ENCODE data around the gene SIPA1. TPM values are rescaled to one million over a fixed set of nuclear protein-coding genes. Genes with fewer than 3 reads are reported as not detected.

Gene SIPA1
- total RNA-seq, 4 donors from 2014 or later, result 40.7 to 56.3 (median 45.8) TPM

DNA sequence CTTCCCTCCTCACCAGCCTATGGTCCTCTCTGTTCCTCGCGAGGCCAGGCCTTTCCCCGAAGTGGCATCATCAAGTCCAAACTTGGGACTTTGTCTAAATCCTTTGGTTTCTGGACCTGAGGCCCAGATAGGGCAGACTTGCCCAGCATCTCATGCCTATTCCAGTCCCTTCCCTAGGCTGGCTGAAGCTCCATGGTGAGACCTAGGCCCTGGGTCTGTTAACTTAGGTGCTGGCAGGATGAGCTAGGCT lies 13.4 kb downstream of the SIPA1 start:
- WGBS, result 94% methylated on average over 3 of the region's 3 CpGs
- H3K27me3 ChIP-seq, result no peaks in the 10 kb centered on the region
- no peak overlapping the region for H3K4me3 ChIP-seq
- peak overlapping the region; percentile 91 to 97 (median 94) for H3K27ac ChIP-seq (replicated peaks in 1 of 4)
- peaks cover 23 to 78% (median 68%) of the 10 kb centered on the region in 4 donors for H3K36me3 ChIP-seq
- H3K9me3 ChIP-seq, result no peaks in the 10 kb centered on the region
- DNase-seq (ENCODE audit: extremely low spot score), result no peak
- H3K4me1 ChIP-seq, result peaks cover 40 to 77% (median 74%) of the 10 kb centered on the region in 4 donors
- intact Hi-C loops (cut with DNase I), result no loop called here
- TF ChIP-seq, protein P1, sequence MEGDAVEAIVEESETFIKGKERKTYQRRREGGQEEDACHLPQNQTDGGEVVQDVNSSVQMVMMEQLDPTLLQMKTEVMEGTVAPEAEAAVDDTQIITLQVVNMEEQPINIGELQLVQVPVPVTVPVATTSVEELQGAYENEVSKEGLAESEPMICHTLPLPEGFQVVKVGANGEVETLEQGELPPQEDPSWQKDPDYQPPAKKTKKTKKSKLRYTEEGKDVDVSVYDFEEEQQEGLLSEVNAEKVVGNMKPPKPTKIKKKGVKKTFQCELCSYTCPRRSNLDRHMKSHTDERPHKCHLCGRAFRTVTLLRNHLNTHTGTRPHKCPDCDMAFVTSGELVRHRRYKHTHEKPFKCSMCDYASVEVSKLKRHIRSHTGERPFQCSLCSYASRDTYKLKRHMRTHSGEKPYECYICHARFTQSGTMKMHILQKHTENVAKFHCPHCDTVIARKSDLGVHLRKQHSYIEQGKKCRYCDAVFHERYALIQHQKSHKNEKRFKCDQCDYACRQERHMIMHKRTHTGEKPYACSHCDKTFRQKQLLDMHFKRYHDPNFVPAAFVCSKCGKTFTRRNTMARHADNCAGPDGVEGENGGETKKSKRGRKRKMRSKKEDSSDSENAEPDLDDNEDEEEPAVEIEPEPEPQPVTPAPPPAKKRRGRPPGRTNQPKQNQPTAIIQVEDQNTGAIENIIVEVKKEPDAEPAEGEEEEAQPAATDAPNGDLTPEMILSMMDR (IDR thresholded peaks at IDR 0.05), result no peak
- TF ChIP-seq EP300 (IDR thresholded peaks at IDR 0.05) (no peak), POLR2A (IDR thresholded peaks at IDR 0.05; ENCODE audit: low read depth) (no peak), POLR2AphosphoS5 (IDR thresholded peaks at IDR 0.05) (no peak)

DNA sequence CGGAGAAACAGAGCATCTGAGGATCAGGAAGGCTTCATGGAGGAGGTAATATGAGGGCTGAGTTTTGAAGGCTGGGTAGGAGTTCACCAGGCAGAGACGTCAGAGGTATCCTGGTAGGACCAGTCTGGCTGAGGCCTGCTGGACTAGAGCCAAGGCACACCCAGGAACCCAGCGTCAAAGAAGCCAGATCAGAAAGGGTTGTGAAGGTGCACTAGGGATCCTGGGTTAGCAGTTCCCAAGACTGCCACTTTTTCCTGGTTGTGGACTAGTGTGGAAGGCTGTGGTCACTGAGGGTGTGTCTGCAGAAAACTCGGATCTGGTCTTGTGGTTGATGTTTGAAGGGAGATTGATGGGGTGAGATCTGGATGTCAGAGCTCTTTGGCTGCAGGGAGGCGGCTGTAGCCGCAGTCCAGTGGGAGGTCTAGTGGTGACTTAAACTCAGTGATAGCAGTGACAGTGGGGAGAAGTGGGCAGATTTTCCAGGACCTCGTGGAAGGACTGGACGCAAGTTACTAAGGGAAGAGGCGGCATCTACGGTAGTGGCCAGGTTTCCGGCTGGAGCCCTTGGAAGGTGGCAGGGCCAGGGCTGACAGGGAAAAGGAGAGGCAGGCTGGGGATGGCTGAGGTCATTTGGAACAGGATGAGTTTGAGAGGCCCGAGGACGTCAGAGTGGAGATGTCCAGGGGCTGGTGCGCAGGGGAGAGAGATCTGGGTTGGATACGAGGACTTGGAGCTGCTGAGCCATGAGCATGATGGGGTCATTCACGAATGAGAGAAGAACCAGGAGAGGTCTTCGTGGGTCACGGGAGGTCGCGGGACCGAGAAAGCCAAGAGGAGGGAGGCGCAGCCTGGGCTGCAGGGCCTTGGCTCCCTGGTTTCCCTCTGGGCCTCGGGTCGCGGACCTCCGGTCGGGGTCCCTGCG lies 13.9 kb downstream of the SIPA1 start:
- Histone ChIP-seq H3K4me3 (peak overlapping the region; percentile 61 to 66 (median 62)), H3K27ac (replicated peaks in 1 of 4) (peak overlapping the region; percentile 91 to 97 (median 94)), H3K27me3 (no peaks in the 10 kb centered on the region), H3K9me3 (no peaks in the 10 kb centered on the region), H3K36me3 (peaks cover 29 to 79% (median 68%) of the 10 kb centered on the region in 4 donors), H3K4me1 (peaks cover 40 to 74% (median 70%) of the 10 kb centered on the region in 4 donors)
- intact Hi-C loops (cut with DNase I), result no loop called here
- DNase-seq (ENCODE audit: extremely low spot score), result no peak
- 30% methylated on average over 22 of the region's 28 CpGs for WGBS
- no peak for TF ChIP-seq EP300 (IDR thresholded peaks at IDR 0.05)

DNA sequence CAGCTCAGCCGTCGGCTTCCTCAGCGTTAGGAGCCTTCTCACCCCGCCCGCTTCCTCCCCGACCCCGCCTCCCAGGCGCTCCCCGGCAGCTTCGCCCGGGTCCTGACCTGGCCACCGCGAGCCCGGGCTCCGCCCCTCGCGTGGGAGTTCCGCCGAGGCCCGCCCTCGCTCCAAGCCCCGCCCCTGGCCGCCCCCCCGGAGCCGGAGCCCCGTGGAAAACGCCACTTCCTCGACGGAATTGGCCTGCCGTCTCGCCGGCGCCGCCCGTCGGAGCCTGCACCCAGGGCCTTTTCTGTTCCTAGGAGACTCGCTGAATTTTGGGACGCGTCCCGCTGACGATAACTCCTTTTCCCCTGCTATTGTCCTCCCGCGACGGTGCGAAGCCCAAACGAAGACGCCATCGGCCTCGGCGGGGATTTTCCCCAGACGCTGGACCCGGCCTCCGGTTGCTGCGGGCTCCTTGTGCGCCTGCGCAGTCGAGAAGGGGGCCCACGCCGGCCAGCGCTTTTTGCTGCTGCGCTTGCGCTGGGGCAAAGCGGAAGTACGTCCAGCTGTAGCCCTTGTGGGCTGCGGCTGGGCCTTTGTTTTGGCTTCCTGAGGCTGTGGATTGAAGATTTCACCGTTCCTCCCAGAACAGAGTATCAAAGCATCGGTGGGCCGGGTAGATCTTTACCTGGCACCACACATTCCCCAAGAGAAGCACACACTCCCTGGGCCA lies 14.8 kb downstream of the SIPA1 start:
- TF ChIP-seq POLR2AphosphoS5 (IDR thresholded peaks at IDR 0.05) (peak; percentile 91 to 93), EP300 (IDR thresholded peaks at IDR 0.05) (no peak), POLR2A (IDR thresholded peaks at IDR 0.05; ENCODE audit: low read depth) (no peak)
- TF ChIP-seq, protein P1 (IDR thresholded peaks at IDR 0.05), result peak in 1 of 3 experiments; percentile 23
- no peaks in the 10 kb centered on the region for H3K27me3 ChIP-seq
- H3K27ac ChIP-seq (replicated peaks in 1 of 4), result peak overlapping the region; percentile 91 to 97 (median 94)
- DNase-seq (ENCODE audit: extremely low spot score), result peak; percentile 98
- intact Hi-C loops (cut with DNase I), result no loop called here
- no peaks in the 10 kb centered on the region for H3K9me3 ChIP-seq
- H3K36me3 ChIP-seq, result peaks cover 37 to 79% (median 69%) of the 10 kb centered on the region in 4 donors
- peak overlapping the region; percentile 61 to 66 (median 62) for H3K4me3 ChIP-seq
- WGBS, result 0% methylated on average over 6 of the region's 68 CpGs
- H3K4me1 ChIP-seq, result peaks cover 40 to 65% (median 62%) of the 10 kb centered on the region in 4 donors

DNA sequence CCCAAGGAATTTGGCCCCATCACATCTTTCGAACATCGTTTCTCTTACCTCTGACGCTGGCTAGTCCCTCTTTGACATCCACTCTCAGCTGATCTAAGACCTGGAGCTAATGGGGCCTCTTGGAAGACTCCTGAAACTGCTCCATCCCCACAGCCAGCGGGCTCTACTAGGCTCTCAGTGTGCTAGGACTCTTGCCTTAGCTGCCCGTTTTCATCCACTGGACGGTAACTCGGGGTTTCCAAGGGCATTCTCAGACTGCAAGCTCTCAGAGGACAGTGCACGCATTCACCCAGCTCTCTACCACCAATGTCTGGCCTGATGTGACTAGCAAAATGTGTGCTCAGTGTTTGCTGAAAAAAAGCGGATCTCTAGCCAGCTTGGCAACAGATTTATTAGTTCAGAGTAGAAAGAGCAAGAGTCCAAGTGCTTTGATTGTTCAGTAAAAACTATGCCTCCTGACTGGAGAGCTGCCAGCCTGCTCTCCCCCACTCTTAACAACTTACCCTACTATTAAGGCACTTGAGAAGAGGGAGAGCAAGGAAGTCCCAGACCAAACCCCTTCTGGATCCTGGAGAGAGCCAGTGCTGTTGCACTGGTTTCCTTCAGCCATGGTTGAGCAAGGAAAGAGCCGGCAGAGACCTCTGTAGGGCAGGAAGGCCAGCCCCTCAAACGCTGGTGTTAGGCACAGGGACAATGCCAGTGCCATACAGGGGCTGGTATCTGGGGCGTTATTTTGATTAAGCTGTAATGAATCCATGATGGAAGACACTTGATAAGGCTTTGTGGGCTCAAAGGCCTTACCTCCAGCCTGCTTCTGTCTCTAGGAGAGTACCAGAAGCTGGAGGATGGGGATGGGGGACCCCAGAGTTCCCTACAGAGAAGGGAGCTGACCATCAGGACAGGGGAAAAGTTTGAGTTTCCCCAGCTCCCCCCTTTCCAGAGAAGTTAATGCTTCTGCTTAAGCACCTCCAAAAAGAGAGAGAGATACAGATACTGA lies 15.6 kb downstream of the SIPA1 start:
- H3K4me1 ChIP-seq, result peaks cover 40 to 63% (median 60%) of the 10 kb centered on the region in 4 donors
- intact Hi-C loops (cut with DNase I), result no loop called here
- peak overlapping the region; percentile 61 to 66 (median 62) for H3K4me3 ChIP-seq
- H3K36me3 ChIP-seq, result peaks cover 45 to 80% (median 74%) of the 10 kb centered on the region in 4 donors
- H3K27ac ChIP-seq (replicated peaks in 1 of 4), result peak overlapping the region; percentile 91 to 97 (median 94)
- no peaks in the 10 kb centered on the region for H3K27me3 ChIP-seq
- WGBS, result 49% methylated on average over 12 of the region's 12 CpGs
- H3K9me3 ChIP-seq, result no peaks in the 10 kb centered on the region
- no peak for DNase-seq (ENCODE audit: extremely low spot score)
- TF ChIP-seq POLR2AphosphoS5 (IDR thresholded peaks at IDR 0.05) (no peak), POLR2A (IDR thresholded peaks at IDR 0.05; ENCODE audit: low read depth) (no peak), EP300 (IDR thresholded peaks at IDR 0.05) (no peak)
- TF ChIP-seq, protein P1 (IDR thresholded peaks at IDR 0.05), result no peak
